Endothelial cell of umbilical vein (primary cell): Measurements from ENCODE around the gene RERGL. TPM values are rescaled to one million over a fixed set of nuclear protein-coding genes. Genes with fewer than 3 reads are reported as not detected.

Source experiments
- BruUV-seq: library from RNA; stranded (reverse); fragments of 400-500 nt; replicated peaks from 2 replicates; lab custom pipeline; 2021; lab: Mats Ljungman, UMichigan
- CTCF ChIA-PET: fragments of 300-600, 350-600 bp; sonication (Branson Sonifier 250); formaldehyde crosslinking; loops from one replicate; lab custom pipeline; 2021; ENCODE audit warnings: antibody characterized with exemption, inconsistent platforms; lab: Charles Lee
- POLR2A ChIA-PET: fragments of 300-600, 350-600 bp; sonication (Branson Sonifier 250); formaldehyde crosslinking; loops from one replicate; lab custom pipeline; 2021; ENCODE audit warnings: antibody characterized with exemption, inconsistent platforms; lab: Charles Lee
- DNase-seq: peaks from one replicate; pipeline ENCODE4 v3.0.0-alpha.2; 2011; ENCODE audit warnings: low read depth, low spot score
- FAIRE-seq: peaks from 2 replicates; lab custom pipeline; 2011; peaks lifted over from hg19 to GRCh38; lab: Jason Lieb, UNC
- H2AFZ ChIP-seq: 2 replicates; pipeline ENCODE4 v1.6.0; 2012; ENCODE audit warnings: low read depth, low read length, control low read depth, inconsistent platforms
- H3K27ac ChIP-seq: 2 replicates; pipeline ENCODE4 v1.5.1; 2011; ENCODE audit warnings: low read depth, mild to moderate bottlenecking, control low read depth, low read length, moderate library complexity; ENCODE audit not compliant: insufficient read depth
- H3K27me3 ChIP-seq, 2 experiments: 2 replicates each; pipeline versions ENCODE4 v1.6.0 to v1.6.1; 2011; ENCODE audit warnings: low read length in 2 of 2, mixed read lengths in 1 of 2; ENCODE audit not compliant: control insufficient read depth in 2 of 2, insufficient read depth in 2 of 2
- H3K36me3 ChIP-seq, 2 experiments: 2 replicates in 1 of 2; 3 replicates in 1 of 2; pipeline ENCODE4 v1.5.1; 2011; ENCODE audit warnings: low read length in 2 of 2, mild to moderate bottlenecking in 1 of 2, moderate library complexity in 1 of 2; ENCODE audit not compliant: control insufficient read depth in 2 of 2, insufficient read depth in 2 of 2; ENCODE audit errors: extremely low read depth in 1 of 2
- H3K4me1 ChIP-seq: 3 replicates; pipeline ENCODE4 v1.5.1; 2011; ENCODE audit warnings: mild to moderate bottlenecking, low read length; ENCODE audit not compliant: control insufficient read depth, insufficient read depth; ENCODE audit errors: extremely low read depth
- H3K4me2 ChIP-seq: 2 replicates; pipeline ENCODE4 v1.6.1; 2011; ENCODE audit warnings: low read length, control low read depth, mixed read lengths; ENCODE audit not compliant: insufficient read depth
- H3K4me3 ChIP-seq, 3 experiments: fragments of 200-600 bp in 1 of 3; sonication (generic), shearing (Covaris generic) in 1 of 3; replicated peaks in 1 of 3; 2 replicates each; pipeline ENCODE4 v1.5.1; 2011 to 2016; ENCODE audit warnings: control low read depth in 3 of 3, low read length in 3 of 3, mild to moderate bottlenecking in 2 of 3, inconsistent platforms in 1 of 3, low read depth in 1 of 3, moderate library complexity in 1 of 3; ENCODE audit not compliant: insufficient read depth in 1 of 3
- H3K79me2 ChIP-seq: 2 replicates; pipeline ENCODE4 v1.6.0; 2012; ENCODE audit warnings: low read length, inconsistent platforms; ENCODE audit not compliant: control insufficient read depth, insufficient read depth
- H3K9ac ChIP-seq: replicated peaks from 2 replicates; pipeline ENCODE3; 2011; ENCODE audit warnings: low read length, control low read depth; ENCODE audit not compliant: insufficient read depth; ENCODE audit errors: extremely low read depth
- H3K9me1 ChIP-seq: replicated peaks from 3 replicates; pipeline ENCODE4 v1.6.0; 2011; ENCODE audit warnings: mild to moderate bottlenecking, low read length; ENCODE audit not compliant: control insufficient read depth, insufficient read depth; ENCODE audit errors: extremely low read depth
- H3K9me3 ChIP-seq: replicated peaks from 2 replicates; pipeline ENCODE4 v1.5.1; 2012; ENCODE audit warnings: low read length, inconsistent platforms; ENCODE audit not compliant: control insufficient read depth, insufficient read depth
- H4K20me1 ChIP-seq: replicated peaks from 2 replicates; pipeline ENCODE3; 2011; ENCODE audit warnings: mild to moderate bottlenecking, low read length; ENCODE audit not compliant: control insufficient read depth, insufficient read depth; ENCODE audit errors: extremely low read depth
- EZH2 ChIP-seq: IDR thresholded peaks from 2 replicates; pipeline ENCODE4 v1.6.1; 2012; ENCODE audit warnings: borderline replicate concordance, low read depth, mild to moderate bottlenecking, moderate library complexity, low read length, inconsistent platforms; ENCODE audit not compliant: severe bottlenecking
- FOS ChIP-seq: IDR thresholded peaks from 2 replicates; pipeline ENCODE4 v1.6.1; 2011; ENCODE audit warnings: mild to moderate bottlenecking, low read length, moderate library complexity, borderline replicate concordance; ENCODE audit not compliant: insufficient read depth
- GATA2 ChIP-seq: IDR thresholded peaks from 2 replicates; pipeline ENCODE4 v1.7.0; 2011; ENCODE audit warnings: low read depth, mild to moderate bottlenecking, moderate library complexity, mixed read lengths, low read length; ENCODE audit not compliant: insufficient read length, insufficient read depth
- JUN ChIP-seq: IDR thresholded peaks from 2 replicates; pipeline ENCODE4 v1.6.1; 2011; ENCODE audit warnings: borderline replicate concordance, low read depth; ENCODE audit not compliant: insufficient read length, insufficient read depth
- MYC ChIP-seq: IDR thresholded peaks from one replicate; pipeline ENCODE4 v1.6.1; 2011; ENCODE audit warnings: mild to moderate bottlenecking, low read depth, low read length
- POLR2A ChIP-seq: IDR thresholded peaks from 2 replicates; pipeline ENCODE4 v1.6.1; 2012; ENCODE audit warnings: low read depth, mild to moderate bottlenecking, control low read depth, low read length
- POLR2AphosphoS5 ChIP-seq: IDR thresholded peaks from 2 replicates; pipeline ENCODE4 v1.6.1; 2012; ENCODE audit warnings: low read depth, mild to moderate bottlenecking, control low read depth, low read length, moderate library complexity; ENCODE audit not compliant: insufficient read depth
- dilution Hi-C: fragments of 300-500 bp; cut with MboI; formaldehyde crosslinking; loops from one replicate; pipeline ENCODE4 v1.15.0; 2019; ENCODE audit warnings: low sequenced_read_pairs; ENCODE audit not compliant: extremely low pct_ligation_motif_present
- intact Hi-C: fragments of 100-400 bp; cut with micrococcal nuclease; formaldehyde crosslinking; loops from one replicate; pipeline ENCODE4 v1.10.0; 2022
- polyA plus RNA-seq, 4 experiments: library from polyadenylated mRNA; depleted of rRNA in 3 of 4; stranded (reverse) in 3 of 4; unstranded in 1 of 4; fragments of >200 nt; gene quantifications; 2 replicates each; pipeline versions ENCODE4 v1.2.1 to v1.2.3, GENCODE V29; 2011 to 2012; ENCODE audit warnings: missing spikeins in 1 of 4
- total RNA-seq: library from RNA; stranded (reverse); gene quantifications from 2 replicates; pipeline ENCODE4 v1.2.3, GENCODE V29; 2021
- TF ChIP-seq, protein P1 (sequence below), 2 donors: IDR thresholded peaks; 1 replicate in 1 of 2; 2 replicates in 1 of 2; pipeline ENCODE4 v1.5.1; 2011; ENCODE audit warnings: low read length in 2 of 2, mild to moderate bottlenecking in 2 of 2, moderate library complexity in 2 of 2, control low read depth in 1 of 2, inconsistent platforms in 1 of 2, low read depth in 1 of 2; ENCODE audit not compliant: insufficient read depth in 1 of 2; ENCODE audit errors: extremely low read depth in 1 of 2
- TF ChIP-seq, protein P2 (sequence below): IDR thresholded peaks from 2 replicates; pipeline ENCODE4 v1.6.1; 2011; ENCODE audit not compliant: insufficient read depth, insufficient read length

RERGL gene
- total and polyA plus RNA-seq, 2 donors (not counting 3 experiments of a cell fraction or from before 2014, with no cell fraction given): not detected

DNA sequence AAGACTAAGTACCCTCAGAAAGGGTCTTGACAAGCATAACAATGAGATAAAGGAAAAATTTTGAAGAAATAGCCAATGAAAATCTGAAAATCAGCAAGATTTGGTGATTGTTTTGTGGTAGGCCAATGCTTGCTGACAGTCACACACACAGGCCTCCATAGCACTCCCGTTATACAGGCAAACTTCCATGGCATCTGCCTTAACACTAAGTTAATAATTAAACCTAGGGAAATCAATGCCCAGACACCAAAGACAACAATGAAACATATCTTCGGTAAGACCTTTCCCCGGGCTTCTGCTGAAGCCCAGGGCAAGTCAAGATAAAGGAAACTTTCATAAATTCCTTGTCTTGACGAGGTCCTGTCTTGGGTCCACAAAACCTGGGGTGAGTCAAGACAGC lies 18.6 kb upstream of the RERGL start:
- no peak overlapping the region for H3K4me3 ChIP-seq
- H3K4me2 ChIP-seq: no peak overlapping the region
- no peaks in the 10 kb centered on the region for H3K36me3 ChIP-seq
- TF ChIP-seq POLR2A (no peak), JUN (no peak), EZH2 (no peak), FOS (no peak), POLR2AphosphoS5 (no peak), GATA2 (no peak), MYC (no peak)
- TF ChIP-seq, protein P1, sequence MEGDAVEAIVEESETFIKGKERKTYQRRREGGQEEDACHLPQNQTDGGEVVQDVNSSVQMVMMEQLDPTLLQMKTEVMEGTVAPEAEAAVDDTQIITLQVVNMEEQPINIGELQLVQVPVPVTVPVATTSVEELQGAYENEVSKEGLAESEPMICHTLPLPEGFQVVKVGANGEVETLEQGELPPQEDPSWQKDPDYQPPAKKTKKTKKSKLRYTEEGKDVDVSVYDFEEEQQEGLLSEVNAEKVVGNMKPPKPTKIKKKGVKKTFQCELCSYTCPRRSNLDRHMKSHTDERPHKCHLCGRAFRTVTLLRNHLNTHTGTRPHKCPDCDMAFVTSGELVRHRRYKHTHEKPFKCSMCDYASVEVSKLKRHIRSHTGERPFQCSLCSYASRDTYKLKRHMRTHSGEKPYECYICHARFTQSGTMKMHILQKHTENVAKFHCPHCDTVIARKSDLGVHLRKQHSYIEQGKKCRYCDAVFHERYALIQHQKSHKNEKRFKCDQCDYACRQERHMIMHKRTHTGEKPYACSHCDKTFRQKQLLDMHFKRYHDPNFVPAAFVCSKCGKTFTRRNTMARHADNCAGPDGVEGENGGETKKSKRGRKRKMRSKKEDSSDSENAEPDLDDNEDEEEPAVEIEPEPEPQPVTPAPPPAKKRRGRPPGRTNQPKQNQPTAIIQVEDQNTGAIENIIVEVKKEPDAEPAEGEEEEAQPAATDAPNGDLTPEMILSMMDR (IDR thresholded peaks at IDR 0.05; ENCODE audit: extremely low read depth in 1 of 2, insufficient read depth in 1 of 2, low read depth in 1 of 2, low read length in 2 of 2): no peak
- TF ChIP-seq, protein P2, sequence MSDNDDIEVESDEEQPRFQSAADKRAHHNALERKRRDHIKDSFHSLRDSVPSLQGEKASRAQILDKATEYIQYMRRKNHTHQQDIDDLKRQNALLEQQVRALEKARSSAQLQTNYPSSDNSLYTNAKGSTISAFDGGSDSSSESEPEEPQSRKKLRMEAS: no peak
- peaks cover 2% of the 10 kb centered on the region for H3K9me3 ChIP-seq
- ChIA-PET CTCF (no interaction called here), POLR2A (no interaction called here)
- no peak for FAIRE-seq
- no peaks in the 10 kb centered on the region for H3K9me1 ChIP-seq
- H3K9ac ChIP-seq: no peak overlapping the region
- DNase-seq: no peak
- H3K27ac ChIP-seq: no peak overlapping the region
- no peaks in the 10 kb centered on the region for H3K79me2 ChIP-seq
- dilution Hi-C loops: no loop called here
- no TSS peak for BruUV-seq
- intact Hi-C loops: no loop called here
- no peak overlapping the region for H2AFZ ChIP-seq
- no peaks in the 10 kb centered on the region for H3K4me1 ChIP-seq
- H3K27me3 ChIP-seq: no peaks in the 10 kb centered on the region
- H4K20me1 ChIP-seq: no peaks in the 10 kb centered on the region
